Neural cell (in vitro differentiated cells): ENCODE results near the gene NDOR1. TPM values are rescaled to one million over a fixed set of nuclear protein-coding genes. Genes with fewer than 3 reads are reported as not detected.

Experiments used
- H2AFZ ChIP-seq: fragments of 200-600, 300-800 bp; sonication (generic), shearing (Covaris generic); 2 replicates; pipeline ENCODE4 v1.6.0; 2014; ENCODE audit warnings: low read depth, mild to moderate bottlenecking, antibody characterized with exemption, low read length, moderate library complexity
- H3F3A ChIP-seq: fragments of 200-600 bp; shearing (Covaris generic); 2 replicates; pipeline ENCODE4 v1.6.1; 2016; ENCODE audit warnings: mild to moderate bottlenecking, moderate library complexity, mixed read lengths, antibody characterized with exemption, low read length; ENCODE audit not compliant: insufficient read depth, poor library complexity, severe bottlenecking
- H3K27ac ChIP-seq: fragments of 200-600, 300-800 bp; sonication (generic), shearing (Covaris generic); 2 replicates; pipeline ENCODE4 v1.5.1; 2014; ENCODE audit warnings: mild to moderate bottlenecking, low read length, moderate library complexity
- H3K27me3 ChIP-seq: fragments of 300-800, 200-600 bp; sonication (generic), shearing (Covaris generic); 2 replicates; pipeline ENCODE4 v1.6.0; 2014; ENCODE audit warnings: mild to moderate bottlenecking, low read depth, low read length, moderate library complexity; ENCODE audit not compliant: insufficient read depth
- H3K36me3 ChIP-seq: fragments of 300-800, 200-600 bp; sonication (generic), shearing (Covaris generic); 2 replicates; pipeline ENCODE4 v1.5.1; 2014; ENCODE audit warnings: mild to moderate bottlenecking, antibody characterized with exemption, low read length, moderate library complexity; ENCODE audit not compliant: insufficient read depth
- H3K4me2 ChIP-seq: fragments of 300-800, 200-600 bp; sonication (generic), shearing (Covaris generic); 2 replicates; pipeline ENCODE4 v1.6.0; 2014; ENCODE audit warnings: mild to moderate bottlenecking, low read length
- H3K4me3 ChIP-seq: fragments of 300-800, 200-600 bp; sonication (generic), shearing (Covaris generic); 2 replicates; pipeline ENCODE4 v1.5.1; 2014; ENCODE audit warnings: mild to moderate bottlenecking, low read length, moderate library complexity
- H3K79me2 ChIP-seq: fragments of 200-600 bp; shearing (Covaris generic); replicated peaks from 2 replicates; pipeline ENCODE4 v1.6.0; 2014; ENCODE audit warnings: mild to moderate bottlenecking, low read length, moderate library complexity; ENCODE audit not compliant: insufficient read depth
- H3K9ac ChIP-seq: fragments of 300-800, 200-600 bp; sonication (generic), shearing (Covaris generic); 2 replicates; pipeline ENCODE4 v1.6.1; 2016; ENCODE audit warnings: mild to moderate bottlenecking, low read length, mixed read lengths
- H3K9me2 ChIP-seq: fragments of 200-600 bp; shearing (Covaris generic); 2 replicates; pipeline ENCODE4 v1.6.1; 2016; ENCODE audit warnings: mild to moderate bottlenecking, low read length, mixed read lengths; ENCODE audit not compliant: insufficient read depth
- H3K9me3 ChIP-seq: fragments of 200-600, 300-800 bp; sonication (generic), shearing (Covaris generic); 2 replicates; pipeline ENCODE4 v1.6.1; 2016; ENCODE audit warnings: mild to moderate bottlenecking, mixed run types, low read length, moderate library complexity, mixed read lengths
- H4K20me1 ChIP-seq: fragments of 200-600 bp; shearing (Covaris generic); 2 replicates; pipeline ENCODE4 v1.6.1; 2016; ENCODE audit warnings: mild to moderate bottlenecking, mixed run types; ENCODE audit not compliant: insufficient read depth
- EP300 ChIP-seq: fragments of 450-650 bp; conservative IDR thresholded peaks from 2 replicates; pipeline ENCODE4 v1.6.1; 2014; ENCODE audit warnings: antibody characterized with exemption, mild to moderate bottlenecking, moderate library complexity; ENCODE audit not compliant: poor library complexity, severe bottlenecking
- EZH2 ChIP-seq: fragments of 200-600, 300-800 bp; shearing (Covaris generic), sonication (generic); IDR thresholded peaks from 2 replicates; pipeline ENCODE4 v1.6.1; 2014; ENCODE audit warnings: antibody characterized with exemption, low read length, borderline replicate concordance, mild to moderate bottlenecking; ENCODE audit not compliant: insufficient read depth, poor library complexity, severe bottlenecking
- MXI1 ChIP-seq: fragments of 450-650 bp; conservative IDR thresholded peaks from 2 replicates; pipeline ENCODE4 v1.6.1; 2014; ENCODE audit warnings: antibody characterized with exemption, mild to moderate bottlenecking; ENCODE audit not compliant: poor library complexity, severe bottlenecking
- POLR2AphosphoS5 ChIP-seq: IDR thresholded peaks from 2 replicates; pipeline ENCODE4 v1.6.1; 2012
- RAD21 ChIP-seq: fragments of 450-650 bp; conservative IDR thresholded peaks from 2 replicates; pipeline ENCODE4 v1.6.1; 2014; ENCODE audit warnings: antibody characterized with exemption, mild to moderate bottlenecking, moderate library complexity
- SMC3 ChIP-seq: fragments of 450-650 bp; conservative IDR thresholded peaks from 2 replicates; pipeline ENCODE4 v1.6.1; 2014; ENCODE audit warnings: antibody characterized with exemption, mild to moderate bottlenecking, moderate library complexity; ENCODE audit not compliant: poor library complexity
- TAF1 ChIP-seq: IDR thresholded peaks from 2 replicates; pipeline ENCODE4 v1.6.1; 2012; ENCODE audit warnings: low read depth
- polyA plus RNA-seq: library from polyadenylated mRNA; depleted of rRNA; stranded (reverse); fragments of >200 nt; gene quantifications from 2 replicates; pipeline ENCODE4 v1.2.3, GENCODE V29; 2014
- TF ChIP-seq, protein P1 (sequence below): fragments of 450-650 bp; IDR thresholded peaks from 2 replicates; pipeline ENCODE4 v1.5.1; 2014; ENCODE audit warnings: antibody characterized with exemption, mild to moderate bottlenecking, moderate library complexity; ENCODE audit not compliant: poor library complexity, severe bottlenecking
- TF ChIP-seq, protein P2 (sequence below): IDR thresholded peaks from 2 replicates; pipeline ENCODE4 v1.6.1; 2012; ENCODE audit warnings: borderline replicate concordance

Gene NDOR1
- polyA plus RNA-seq, 1 donor from 2014 or later: 18.2 TPM

DNA sequence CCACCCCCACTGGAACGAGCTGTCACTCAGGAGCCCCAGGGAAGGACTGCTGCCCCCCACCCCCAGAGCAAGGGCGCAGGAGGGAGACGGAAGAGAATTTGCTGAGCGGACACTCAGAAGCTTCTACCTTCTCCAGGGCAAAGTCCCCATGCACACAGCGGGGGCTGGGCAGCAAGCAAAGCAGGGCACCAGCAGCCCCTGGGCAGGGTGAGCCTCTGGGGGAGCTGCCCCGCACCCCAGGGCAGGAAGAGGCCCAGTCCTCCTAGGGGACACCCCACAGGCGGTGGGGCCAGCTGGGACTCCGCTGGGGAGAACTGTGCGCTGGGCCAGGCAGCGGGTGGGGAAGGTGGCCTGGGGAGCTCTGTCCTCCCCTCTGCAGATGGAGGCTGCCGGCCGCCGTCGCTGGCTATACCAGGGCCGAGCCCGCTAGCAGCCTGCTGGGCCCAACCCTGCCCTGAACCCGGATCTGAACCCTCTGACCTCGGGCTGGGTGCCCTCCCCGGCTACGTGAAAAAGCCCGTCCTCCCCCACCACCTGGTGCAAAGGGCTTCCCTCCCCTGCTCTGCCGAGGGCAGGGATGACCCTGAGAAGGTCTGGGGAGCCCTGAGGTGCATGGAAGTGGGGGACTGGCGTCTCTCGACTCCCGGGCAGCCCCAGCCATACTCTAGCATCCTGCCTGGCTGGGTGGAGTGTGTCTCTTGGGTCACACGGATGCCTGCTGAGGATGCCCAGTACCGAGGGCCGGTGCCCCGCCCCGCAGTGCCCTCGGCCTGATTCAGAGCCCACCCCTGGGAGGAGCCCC is 24.6 kb downstream of the NDOR1 start:
- H3K27ac ChIP-seq: no peak overlapping the region
- no peak overlapping the region for H3K4me2 ChIP-seq
- no peaks in the 10 kb centered on the region for H4K20me1 ChIP-seq
- no peaks in the 10 kb centered on the region for H3K9me3 ChIP-seq
- H3K9me2 ChIP-seq: no peaks in the 10 kb centered on the region
- H3K9ac ChIP-seq: no peak overlapping the region
- no peaks in the 10 kb centered on the region for H3K79me2 ChIP-seq
- H2AFZ ChIP-seq: no peak overlapping the region
- H3K27me3 ChIP-seq: no peaks in the 10 kb centered on the region
- no peaks in the 10 kb centered on the region for H3F3A ChIP-seq
- no peaks in the 10 kb centered on the region for H3K36me3 ChIP-seq
- H3K4me3 ChIP-seq: no peak overlapping the region
- no peak for TF ChIP-seq EZH2
- TF ChIP-seq SMC3: no peak
- TF ChIP-seq POLR2AphosphoS5: no peak
- TF ChIP-seq MXI1: no peak
- TF ChIP-seq TAF1: no peak
- TF ChIP-seq RAD21: no peak
- TF ChIP-seq, protein P1, sequence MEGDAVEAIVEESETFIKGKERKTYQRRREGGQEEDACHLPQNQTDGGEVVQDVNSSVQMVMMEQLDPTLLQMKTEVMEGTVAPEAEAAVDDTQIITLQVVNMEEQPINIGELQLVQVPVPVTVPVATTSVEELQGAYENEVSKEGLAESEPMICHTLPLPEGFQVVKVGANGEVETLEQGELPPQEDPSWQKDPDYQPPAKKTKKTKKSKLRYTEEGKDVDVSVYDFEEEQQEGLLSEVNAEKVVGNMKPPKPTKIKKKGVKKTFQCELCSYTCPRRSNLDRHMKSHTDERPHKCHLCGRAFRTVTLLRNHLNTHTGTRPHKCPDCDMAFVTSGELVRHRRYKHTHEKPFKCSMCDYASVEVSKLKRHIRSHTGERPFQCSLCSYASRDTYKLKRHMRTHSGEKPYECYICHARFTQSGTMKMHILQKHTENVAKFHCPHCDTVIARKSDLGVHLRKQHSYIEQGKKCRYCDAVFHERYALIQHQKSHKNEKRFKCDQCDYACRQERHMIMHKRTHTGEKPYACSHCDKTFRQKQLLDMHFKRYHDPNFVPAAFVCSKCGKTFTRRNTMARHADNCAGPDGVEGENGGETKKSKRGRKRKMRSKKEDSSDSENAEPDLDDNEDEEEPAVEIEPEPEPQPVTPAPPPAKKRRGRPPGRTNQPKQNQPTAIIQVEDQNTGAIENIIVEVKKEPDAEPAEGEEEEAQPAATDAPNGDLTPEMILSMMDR: no peak
- no peak for TF ChIP-seq EP300
- TF ChIP-seq, protein P2, sequence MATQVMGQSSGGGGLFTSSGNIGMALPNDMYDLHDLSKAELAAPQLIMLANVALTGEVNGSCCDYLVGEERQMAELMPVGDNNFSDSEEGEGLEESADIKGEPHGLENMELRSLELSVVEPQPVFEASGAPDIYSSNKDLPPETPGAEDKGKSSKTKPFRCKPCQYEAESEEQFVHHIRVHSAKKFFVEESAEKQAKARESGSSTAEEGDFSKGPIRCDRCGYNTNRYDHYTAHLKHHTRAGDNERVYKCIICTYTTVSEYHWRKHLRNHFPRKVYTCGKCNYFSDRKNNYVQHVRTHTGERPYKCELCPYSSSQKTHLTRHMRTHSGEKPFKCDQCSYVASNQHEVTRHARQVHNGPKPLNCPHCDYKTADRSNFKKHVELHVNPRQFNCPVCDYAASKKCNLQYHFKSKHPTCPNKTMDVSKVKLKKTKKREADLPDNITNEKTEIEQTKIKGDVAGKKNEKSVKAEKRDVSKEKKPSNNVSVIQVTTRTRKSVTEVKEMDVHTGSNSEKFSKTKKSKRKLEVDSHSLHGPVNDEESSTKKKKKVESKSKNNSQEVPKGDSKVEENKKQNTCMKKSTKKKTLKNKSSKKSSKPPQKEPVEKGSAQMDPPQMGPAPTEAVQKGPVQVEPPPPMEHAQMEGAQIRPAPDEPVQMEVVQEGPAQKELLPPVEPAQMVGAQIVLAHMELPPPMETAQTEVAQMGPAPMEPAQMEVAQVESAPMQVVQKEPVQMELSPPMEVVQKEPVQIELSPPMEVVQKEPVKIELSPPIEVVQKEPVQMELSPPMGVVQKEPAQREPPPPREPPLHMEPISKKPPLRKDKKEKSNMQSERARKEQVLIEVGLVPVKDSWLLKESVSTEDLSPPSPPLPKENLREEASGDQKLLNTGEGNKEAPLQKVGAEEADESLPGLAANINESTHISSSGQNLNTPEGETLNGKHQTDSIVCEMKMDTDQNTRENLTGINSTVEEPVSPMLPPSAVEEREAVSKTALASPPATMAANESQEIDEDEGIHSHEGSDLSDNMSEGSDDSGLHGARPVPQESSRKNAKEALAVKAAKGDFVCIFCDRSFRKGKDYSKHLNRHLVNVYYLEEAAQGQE: no peak

DNA sequence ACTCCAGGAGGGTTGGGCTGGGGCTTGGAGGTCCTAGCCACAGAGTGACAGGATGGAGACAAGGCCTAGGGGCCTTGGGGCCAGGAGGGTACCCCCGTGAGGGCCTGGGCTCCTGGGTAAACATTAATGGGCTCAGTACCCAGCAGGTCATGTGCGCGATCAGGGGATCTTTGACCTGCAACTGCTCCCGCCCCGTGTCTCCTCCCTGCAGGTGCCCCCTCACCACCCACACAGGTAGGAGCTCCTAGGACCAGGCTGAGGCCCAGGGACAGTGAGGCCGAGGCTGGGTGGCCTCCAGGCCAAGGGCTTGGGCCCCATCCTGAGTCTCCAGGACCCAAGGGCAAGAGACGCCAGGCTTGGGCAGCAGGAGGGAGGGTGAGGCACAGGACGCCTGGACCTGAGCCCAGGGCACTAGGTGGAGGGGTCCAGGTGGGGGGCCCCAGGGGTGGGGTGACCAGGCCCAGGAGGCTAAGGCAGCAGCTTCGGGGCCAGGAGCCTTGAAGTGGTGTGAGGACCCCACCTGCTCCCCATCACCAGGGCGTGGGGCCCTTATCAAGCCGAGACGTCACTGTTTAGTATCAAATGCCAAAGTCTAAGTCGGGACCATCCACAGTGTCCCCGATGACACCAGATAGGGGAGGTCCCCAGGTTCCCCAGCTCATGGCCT is 25.3 kb downstream of the NDOR1 start, which contains the start of gene SLC34A3:
SLC34A3 (plus strand) TSS at position 197 of the 667 bp plus-strand sequence. CDS start 802 bp downstream, outside the sequence.
- Histone ChIP-seq H3K9me2 (no peaks in the 10 kb centered on the region), H3F3A (no peaks in the 10 kb centered on the region), H2AFZ (no peak within 1 kb of the TSS), H3K4me3 (no peak within 1 kb of the TSS), H3K4me2 (no peak within 1 kb of the TSS), H3K9me3 (no peaks in the 10 kb centered on the region), H3K79me2 (no peaks in the 10 kb centered on the region), H3K36me3 (no peaks in the 10 kb centered on the region), H4K20me1 (no peaks in the 10 kb centered on the region), H3K9ac (no peak within 1 kb of the TSS), H3K27me3 (no peaks in the 10 kb centered on the region), H3K27ac (no peak within 1 kb of the TSS)
- no peak for TF ChIP-seq RAD21
- TF ChIP-seq POLR2AphosphoS5: no peak
- TF ChIP-seq, protein P1: no peak
- no peak for TF ChIP-seq EZH2
- no peak for TF ChIP-seq SMC3
- no peak for TF ChIP-seq EP300
- no peak for TF ChIP-seq TAF1
- TF ChIP-seq MXI1: no peak
- TF ChIP-seq, protein P2: no peak
